ENCODE results near the gene RALGDS. TPM values are rescaled to one million over a fixed set of nuclear protein-coding genes. Genes with fewer than 3 reads are reported as not detected.

Gene RALGDS
- total RNA-seq, 2 donors from 2014 or later = 28.0 to 30.7 TPM

- Histone ChIP-seq H3K27ac (ENCODE audit: low read depth, low read length) (no peak overlapping the region), H3K9ac (ENCODE audit: extremely low read depth, low read length, poor library complexity, severe bottlenecking) (no peak overlapping the region), H3K36me3 (ENCODE audit: control insufficient read depth, insufficient read depth, low read length) (peaks cover 30% of the 10 kb centered on the region), H3K4me1 (ENCODE audit: control insufficient read depth, insufficient read depth, low read length) (no peaks in the 10 kb centered on the region), H3K4me3 (ENCODE audit: low read length) (no peak overlapping the region), H3K9me3 (ENCODE audit: control insufficient read depth, low read length) (no peaks in the 10 kb centered on the region), H3K27me3 (ENCODE audit: control insufficient read depth, insufficient read depth, low read length, poor library complexity, severe bottlenecking) (no peaks in the 10 kb centered on the region)
- Mint-ChIP-seq H3K4me3 (no peak overlapping the region), H3K4me1 (no peaks in the 10 kb centered on the region), H3K9me3 (no peaks in the 10 kb centered on the region), H3K27me3 (ENCODE audit: insufficient read depth) (no peaks in the 10 kb centered on the region), H3K27ac (no peak overlapping the region), H3K36me3 (ENCODE audit: low read depth) (peaks cover 36% of the 10 kb centered on the region)
- DNase-seq = no peak
- no peak for TF ChIP-seq CTCF (conservative IDR thresholded peaks at IDR 0.05)
- WGBS, 2 experiments (ENCODE audit: insufficient coverage in 1 of 2, insufficient read length in 1 of 2) = 87 to 89% methylated on average over 12 to 18 of the region's 18 CpGs
These were observed 12.9 kb downstream of the RALGDS start for GRCh38 chr9:133107961-133108793.

- Histone ChIP-seq H3K36me3 (ENCODE audit: control insufficient read depth, insufficient read depth, low read length) (peaks cover 38% of the 10 kb centered on the region), H3K9ac (ENCODE audit: extremely low read depth, low read length, poor library complexity, severe bottlenecking) (no peak overlapping the region), H3K4me1 (ENCODE audit: control insufficient read depth, insufficient read depth, low read length) (no peaks in the 10 kb centered on the region), H3K27ac (ENCODE audit: low read depth, low read length) (no peak overlapping the region), H3K27me3 (ENCODE audit: control insufficient read depth, insufficient read depth, low read length, poor library complexity, severe bottlenecking) (no peaks in the 10 kb centered on the region), H3K4me3 (ENCODE audit: low read length) (no peak overlapping the region), H3K9me3 (ENCODE audit: control insufficient read depth, low read length) (no peaks in the 10 kb centered on the region)
- no peak overlapping the region for H3K27ac Mint-ChIP-seq
- DNase-seq = no peak
- WGBS, 2 experiments (ENCODE audit: insufficient coverage in 1 of 2, insufficient read length in 1 of 2) = 88 to 100% methylated on average over 4 to 13 of the region's 13 CpGs
- no peaks in the 10 kb centered on the region for H3K27me3 Mint-ChIP-seq (ENCODE audit: insufficient read depth)
- H3K9me3 Mint-ChIP-seq = no peaks in the 10 kb centered on the region
- H3K4me1 Mint-ChIP-seq = no peaks in the 10 kb centered on the region
- no peak overlapping the region for H3K4me3 Mint-ChIP-seq
- H3K36me3 Mint-ChIP-seq (ENCODE audit: low read depth) = peaks cover 42% of the 10 kb centered on the region
- TF ChIP-seq CTCF (conservative IDR thresholded peaks at IDR 0.05) = no peak
These were observed 13.8 kb downstream of the RALGDS start for GRCh38 chr9:133107245-133107722.

- Mint-ChIP-seq H3K4me1 (no peaks in the 10 kb centered on the region), H3K27ac (no peak overlapping the region), H3K36me3 (ENCODE audit: low read depth) (peaks cover 47% of the 10 kb centered on the region), H3K4me3 (no peak overlapping the region), H3K9me3 (no peaks in the 10 kb centered on the region), H3K27me3 (ENCODE audit: insufficient read depth) (no peaks in the 10 kb centered on the region)
- Histone ChIP-seq H3K27ac (ENCODE audit: low read depth, low read length) (no peak overlapping the region), H3K36me3 (ENCODE audit: control insufficient read depth, insufficient read depth, low read length) (peaks cover 44% of the 10 kb centered on the region), H3K27me3 (ENCODE audit: control insufficient read depth, insufficient read depth, low read length, poor library complexity, severe bottlenecking) (no peaks in the 10 kb centered on the region), H3K4me1 (ENCODE audit: control insufficient read depth, insufficient read depth, low read length) (no peaks in the 10 kb centered on the region), H3K9me3 (ENCODE audit: control insufficient read depth, low read length) (no peaks in the 10 kb centered on the region), H3K4me3 (ENCODE audit: low read length) (no peak overlapping the region), H3K9ac (ENCODE audit: extremely low read depth, low read length, poor library complexity, severe bottlenecking) (no peak overlapping the region)
- TF ChIP-seq CTCF (conservative IDR thresholded peaks at IDR 0.05) = no peak
- WGBS, 2 experiments (ENCODE audit: insufficient coverage in 1 of 2, insufficient read length in 1 of 2) = 93 to 98% methylated on average over 14 to 17 of the region's 17 CpGs
- no peak for DNase-seq
These were observed 14.4 kb downstream of the RALGDS start for GRCh38 chr9:133106511-133107244.
